Middle frontal gyrus (tissue), 1 donor: ENCODE measurements around the gene ERMP1.
"Not testable (repeated sequence)": the region's sequence is repeated elsewhere in the genome, so short reads cannot be mapped to it uniquely, and the experiment has no call there.

Experiments
- DNase-seq: peaks from one replicate; pipeline ENCODE4 v3.0.0-alpha.2; 2015; ENCODE audit warnings: low spot score; ENCODE audit errors: extremely low spot score

Gene ERMP1

GRCh38 chr9:5820425-5820824, 12.5 kb downstream of the ERMP1 start:
- DNase-seq, result no peak

- DNase-seq, result no peak
Measured at GRCh38 chr9:5819174-5819573, 13.7 kb downstream of the ERMP1 start.

GRCh38 chr9:5818424-5819142, 14.3 kb downstream of the ERMP1 start:
- DNase-seq, result no peak

DNA sequence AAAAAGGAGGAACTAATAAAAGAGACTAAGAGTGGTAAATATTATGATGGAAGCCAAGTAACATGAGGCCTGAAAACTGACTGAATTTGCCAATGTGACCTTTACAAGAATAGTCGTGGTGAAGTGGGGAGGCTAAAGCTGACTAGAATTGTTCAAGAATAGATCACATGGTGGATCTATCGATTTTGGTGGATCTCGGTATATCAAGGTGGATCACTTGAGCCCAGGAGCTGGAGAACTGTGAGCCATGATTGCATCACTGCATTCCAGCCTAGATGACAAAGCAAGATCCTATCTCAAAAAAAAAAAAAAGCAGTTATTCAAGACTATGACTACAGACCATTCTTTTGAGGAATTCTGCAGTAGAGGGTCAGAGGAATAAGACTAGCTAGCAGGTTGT, 15.1 kb downstream of the ERMP1 start:
- DNase-seq, result no peak

DNA sequence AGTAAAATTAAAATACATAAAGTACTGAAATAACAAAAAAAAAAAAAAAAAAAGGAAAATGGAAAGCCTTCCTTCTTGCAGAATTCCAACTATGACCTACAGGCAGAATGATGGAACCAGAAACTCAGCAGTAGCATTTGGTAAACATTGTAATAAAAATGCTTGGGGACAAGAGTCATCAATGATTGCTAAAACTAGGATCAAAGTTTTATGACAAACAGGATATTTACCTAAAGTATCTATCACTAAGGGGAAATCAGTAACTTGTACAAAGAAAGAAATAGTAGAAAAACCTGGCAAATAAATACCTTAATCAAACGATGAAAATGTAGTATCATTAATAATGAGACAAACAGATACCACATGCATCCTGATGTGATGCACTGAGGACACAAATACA, 17.5 kb downstream of the ERMP1 start:
- no peak for DNase-seq

DNA sequence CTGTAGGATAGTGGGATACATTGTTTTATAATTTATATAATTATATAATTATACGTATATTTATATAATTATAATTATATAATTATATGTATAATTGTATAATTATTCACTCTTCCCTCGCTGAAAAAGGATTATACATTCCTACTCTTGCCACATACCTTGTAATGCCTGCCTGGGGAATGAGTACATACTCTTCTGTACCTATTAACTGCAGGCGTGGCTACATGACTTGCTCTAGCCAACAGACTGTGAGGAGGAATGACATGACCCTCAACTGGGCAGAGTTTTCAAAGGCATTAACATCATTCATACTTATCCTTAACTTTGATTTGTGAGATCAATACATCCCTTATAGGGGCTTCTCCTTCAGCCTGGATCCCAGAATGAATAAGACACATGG, 19.1 kb downstream of the ERMP1 start:
- DNase-seq, result no peak

GRCh38 chr9:5811751-5812150, 21.2 kb downstream of the ERMP1 start:
- no peak for DNase-seq

DNA sequence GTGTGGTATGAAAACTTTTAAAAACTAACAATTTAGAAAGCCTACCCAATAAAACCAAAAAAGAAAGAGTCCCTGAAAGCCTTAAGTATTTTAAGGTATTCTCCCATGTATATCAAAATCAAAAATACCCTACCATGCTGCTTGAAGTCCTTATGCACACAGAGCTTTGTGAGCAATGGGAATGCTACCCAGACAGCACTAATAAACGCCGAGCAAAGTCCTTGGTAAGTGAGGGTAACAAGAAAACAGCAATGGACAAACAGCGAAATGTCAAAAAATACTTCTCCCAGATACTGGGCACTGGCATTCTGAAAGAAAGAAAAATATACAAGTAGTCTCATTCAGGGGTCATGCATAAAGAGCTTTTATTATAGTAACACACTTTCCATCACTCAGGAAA, 27.4 kb downstream of the ERMP1 start:
- no peak for DNase-seq

- DNase-seq, result no peak
Measured at GRCh38 chr9:5801739-5802113, 31.2 kb downstream of the ERMP1 start.

DNA sequence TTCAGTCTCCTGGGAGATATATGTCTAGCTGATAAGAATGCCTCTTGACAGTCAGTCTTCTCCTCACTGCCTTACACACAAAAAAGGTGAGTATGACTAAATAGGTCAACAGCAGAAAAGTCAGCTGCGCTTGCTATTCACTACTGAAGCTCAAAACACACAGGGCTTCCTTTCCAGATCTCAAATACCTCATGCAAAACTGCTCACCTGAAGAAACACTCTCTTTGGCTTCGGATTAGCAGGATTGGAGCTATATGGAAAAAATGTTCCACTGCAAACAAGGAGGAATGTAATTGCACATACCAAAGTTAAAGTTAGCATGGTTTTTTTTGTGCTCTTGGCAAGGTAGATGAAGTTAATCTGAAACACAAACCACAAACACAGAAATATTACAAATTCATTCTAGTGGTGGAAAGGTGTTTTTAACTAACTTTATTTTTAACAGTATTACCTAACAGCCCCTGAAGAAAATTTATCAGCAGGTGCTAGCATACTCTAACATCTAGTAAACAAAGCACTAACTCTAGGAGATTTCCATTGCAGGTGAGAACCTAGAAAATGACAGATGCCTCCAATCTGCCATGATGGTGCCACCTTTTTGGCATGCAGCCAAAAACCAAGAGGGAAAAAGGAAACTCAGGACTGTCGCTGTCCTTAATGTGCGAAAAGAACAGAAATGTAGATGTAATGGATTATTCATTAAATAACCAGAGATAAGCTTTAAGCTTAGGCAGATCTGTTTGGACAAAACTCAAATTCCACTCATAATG, 31.8 kb downstream of the ERMP1 start:
- DNase-seq, result no peak

- DNase-seq, result not testable (repeated sequence)
Measured at GRCh38 chr9:5800378-5800777, 32.5 kb downstream of the ERMP1 start.

GRCh38 chr9:5799314-5799713, 33.6 kb downstream of the ERMP1 start:
- DNase-seq, result peak; percentile 54

GRCh38 chr9:5798581-5798980, 34.3 kb downstream of the ERMP1 start:
- no peak for DNase-seq

DNA sequence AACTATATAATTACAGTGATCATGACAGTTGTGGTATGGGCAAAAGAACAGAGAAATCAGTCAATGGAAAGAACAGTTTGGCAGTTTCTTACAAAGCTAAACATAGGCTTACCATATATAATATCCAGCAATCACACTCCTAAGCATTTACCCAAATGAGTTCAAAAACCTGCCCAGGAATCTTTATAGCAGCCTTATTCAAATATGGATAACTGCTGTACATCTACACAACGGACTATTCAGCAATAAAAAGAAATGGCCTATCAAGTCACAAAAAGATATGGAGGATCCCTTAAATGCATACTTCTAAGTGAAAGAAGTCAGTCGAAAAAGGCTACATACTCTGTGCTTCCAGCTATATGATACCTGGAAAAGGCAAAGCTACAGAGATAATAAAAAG, 36.6 kb downstream of the ERMP1 start:
- no peak for DNase-seq

DNA sequence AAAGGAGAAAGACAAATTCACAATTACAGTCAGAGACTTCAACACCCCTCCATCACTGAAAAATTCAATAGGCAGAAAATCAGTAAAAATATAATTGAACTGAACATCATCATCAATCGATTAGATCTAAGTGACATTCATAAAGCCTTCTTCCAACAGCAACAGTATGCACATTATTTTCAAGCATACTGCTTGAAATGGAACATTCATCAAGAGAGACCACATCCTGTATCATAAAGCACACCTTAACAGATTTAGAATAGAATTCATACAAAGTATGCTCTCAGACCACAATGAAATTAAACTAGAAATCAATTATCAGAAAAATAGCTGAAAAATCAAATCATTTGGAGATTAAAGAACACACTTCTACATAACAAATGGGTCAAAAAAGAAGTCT, 39.1 kb downstream of the ERMP1 start:
- no peak for DNase-seq

GRCh38 chr9:5791870-5792269, 41.0 kb downstream of the ERMP1 start:
- DNase-seq, result no peak

DNA sequence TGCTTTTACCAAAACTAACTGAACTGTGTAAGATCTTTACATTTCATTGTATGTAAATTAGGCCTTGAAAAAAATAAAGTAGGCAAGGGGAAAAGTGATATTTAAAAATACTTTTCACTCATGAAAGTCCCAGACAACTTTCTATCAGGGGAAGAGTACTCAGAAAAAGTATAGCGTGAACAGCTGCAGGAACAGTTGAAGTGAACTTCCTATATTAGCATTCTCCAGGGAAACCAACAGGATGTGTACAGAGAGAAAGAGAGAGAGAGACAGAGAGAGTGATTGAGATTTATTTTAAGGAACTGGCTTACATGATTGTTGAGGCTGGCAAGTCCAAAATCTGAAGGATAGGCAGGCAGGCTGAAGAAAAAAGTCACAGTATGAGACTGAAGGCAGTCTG, 42.0 kb downstream of the ERMP1 start:
- DNase-seq, result no peak

DNA sequence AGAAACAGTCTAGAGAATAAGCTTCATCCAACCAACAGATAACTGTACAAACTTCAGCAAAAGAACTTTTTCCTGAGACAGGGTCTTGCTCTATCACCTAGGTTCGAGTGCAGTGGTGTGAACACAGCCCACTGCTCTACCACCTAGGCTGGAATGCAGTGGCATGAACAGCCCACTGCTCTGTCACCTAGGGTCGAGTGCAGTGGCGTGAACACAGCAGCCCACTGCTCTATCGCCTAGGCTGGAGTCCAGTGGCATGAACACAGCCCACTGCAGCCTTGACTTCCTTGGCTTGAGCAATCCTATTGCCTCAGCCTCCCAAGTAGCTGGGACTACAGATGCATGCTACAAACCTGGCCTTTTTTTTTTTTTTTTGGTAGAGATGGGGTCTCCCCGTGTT, 43.4 kb downstream of the ERMP1 start:
- DNase-seq, result no peak

DNA sequence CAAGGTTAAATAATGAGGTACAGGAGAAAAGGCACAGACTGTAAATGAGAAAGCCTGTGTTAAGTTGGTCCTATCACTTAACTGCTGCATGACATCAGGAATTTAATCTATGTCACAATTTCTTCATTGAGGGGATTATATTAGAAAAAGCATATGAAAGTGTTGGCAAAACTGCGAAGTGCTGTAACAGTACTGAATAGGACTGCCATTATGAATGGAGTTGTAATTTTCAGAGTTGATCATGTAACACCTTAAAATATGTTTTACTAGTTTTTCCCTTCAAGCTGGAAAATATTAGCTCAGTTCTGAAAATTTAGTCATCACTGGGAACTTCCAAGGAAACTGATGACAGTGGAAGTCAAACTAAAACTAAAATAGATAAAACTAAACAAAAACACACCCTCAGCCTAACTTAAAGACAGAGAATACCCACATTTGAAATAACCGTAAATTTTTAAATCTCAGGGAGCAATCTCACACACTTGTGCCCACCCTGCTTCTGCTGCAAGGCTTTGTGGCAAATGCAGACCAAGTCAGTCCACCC, 45.1 kb downstream of the ERMP1 start:
- DNase-seq, result no peak

DNA sequence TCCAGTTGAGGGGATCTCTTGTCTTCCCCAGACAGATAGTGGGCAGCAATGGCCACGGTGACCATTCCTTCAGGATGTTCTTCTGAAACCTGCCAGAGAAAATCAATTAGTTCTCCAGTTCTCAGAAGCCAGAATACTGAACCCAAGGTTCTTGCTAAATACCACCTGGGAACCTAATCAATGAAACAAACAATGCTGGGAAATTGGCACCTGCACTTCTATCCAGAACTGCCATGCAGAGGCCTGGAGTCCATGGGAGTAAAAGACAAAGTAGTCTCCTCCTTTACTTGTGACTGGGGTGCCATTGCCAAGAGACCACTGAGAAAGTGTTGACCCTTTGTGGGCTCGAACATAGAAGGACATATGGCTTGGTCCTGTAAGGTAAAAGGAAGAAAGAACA, 45.7 kb downstream of the ERMP1 start:
- no peak for DNase-seq

DNA sequence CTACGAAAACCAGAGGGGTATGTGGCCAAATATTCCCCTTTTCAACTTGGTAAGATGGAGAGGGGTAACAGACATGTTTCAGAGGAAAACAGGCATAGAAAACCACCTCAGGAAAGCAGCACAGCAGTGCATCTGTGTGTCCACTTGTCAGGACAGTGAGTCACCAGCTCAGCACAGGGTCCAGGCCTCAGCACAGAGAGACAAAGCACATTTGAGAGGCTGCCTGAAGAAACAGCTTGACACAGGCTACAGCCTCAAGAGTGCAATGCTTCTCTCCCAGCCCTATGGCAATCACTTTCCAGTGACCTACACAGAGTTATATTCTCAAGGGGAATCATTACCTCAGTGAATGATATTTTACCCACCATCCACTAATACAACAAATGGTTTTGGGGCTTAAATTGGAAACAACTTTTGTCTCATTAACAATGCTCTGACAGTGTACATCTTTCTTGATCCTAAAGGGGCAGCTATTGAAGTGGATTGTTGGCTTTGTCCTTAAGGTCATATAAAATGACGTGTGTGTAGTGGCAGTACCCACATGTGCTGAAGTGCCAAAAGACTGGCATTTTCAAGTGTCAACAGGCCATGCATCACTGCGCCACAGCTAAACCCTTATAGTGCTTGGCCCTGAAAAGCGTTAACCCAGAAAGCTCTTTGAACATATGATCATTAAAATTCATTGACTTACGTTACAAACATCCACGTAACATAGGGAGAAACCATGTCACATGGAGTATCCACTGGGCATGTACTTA, 46.4 kb downstream of the ERMP1 start:
- no peak for DNase-seq
